Activated CD8-positive, alpha-beta T cell treated with anti-CD3 and anti-CD28 coated beads for 36 hours (primary cell): ENCODE measurements around the gene DRAXIN. TPM values are rescaled to one million over a fixed set of nuclear protein-coding genes. Genes with fewer than 3 reads are reported as not detected.
A peak's percentile ranks its signal among the peaks of the same experiment; 100 is the strongest.

Experiments
- ATAC-seq: fragments of 200-7000 bp; cut with Tn5 transposase; one replicate; pipeline ENCODE4 v1.10.0; 2021; ENCODE audit warnings: mild to moderate bottlenecking, moderate library complexity
- CTCF ChIA-PET: fragments of 350-600 bp; sonication (Branson Sonifier 250); formaldehyde crosslinking; loops from one replicate; lab custom pipeline; 2021; ENCODE audit warnings: antibody characterized with exemption; lab: Charles Lee
- POLR2A ChIA-PET: fragments of 350-600 bp; sonication (Branson Sonifier 250); formaldehyde crosslinking; loops from one replicate; lab custom pipeline; 2021; ENCODE audit warnings: antibody characterized with exemption; lab: Charles Lee
- DNase-seq: peaks from one replicate; pipeline ENCODE4 v3.0.0-alpha.2; 2020
- H3K27ac Mint-ChIP-seq: one replicate; pipeline ENCODE4 v1.8.0; 2021; ENCODE audit warnings: mild to moderate bottlenecking, mixed read lengths
- H3K27me3 Mint-ChIP-seq: one replicate; pipeline ENCODE4 v1.8.0; 2021; ENCODE audit warnings: mixed read lengths
- H3K36me3 Mint-ChIP-seq: one replicate; pipeline ENCODE4 v1.8.0; 2021; ENCODE audit warnings: low read depth, mixed read lengths
- H3K4me1 Mint-ChIP-seq: one replicate; pipeline ENCODE4 v1.8.0; 2021; ENCODE audit warnings: low read depth, mixed read lengths
- H3K4me3 Mint-ChIP-seq: one replicate; pipeline ENCODE4 v1.8.0; 2021; ENCODE audit warnings: mild to moderate bottlenecking, moderate library complexity, mixed read lengths
- H3K9me3 Mint-ChIP-seq: one replicate; pipeline ENCODE4 v1.8.0; 2021; ENCODE audit warnings: mixed read lengths
- CTCF ChIP-seq: fragments of 200-600 bp; IDR thresholded peaks from one replicate; pipeline ENCODE4 v1.8.0; 2022; ENCODE audit warnings: antibody characterized with exemption, mild to moderate bottlenecking
- intact Hi-C: fragments of 100-400 bp; cut with micrococcal nuclease; formaldehyde crosslinking; loops from one replicate; pipeline ENCODE4 v1.10.0; 2022
- total RNA-seq, 2 experiments: library from RNA; stranded (reverse); gene quantifications; one replicate each; pipeline ENCODE4 v1.2.3, GENCODE V29; 2021

DRAXIN gene
- total RNA-seq, 2 experiments from 2014 or later: 0.18 to 0.20 TPM

GRCh38 chr1:11680270-11681070, 11.0 kb upstream of the DRAXIN start:
- H3K9me3 Mint-ChIP-seq: no peaks in the 10 kb centered on the region
- DNase-seq: no peak

GRCh38 chr1:11681071-11681771, 10.3 kb upstream of the DRAXIN start, which contains the start of gene MAD2L2:
TSS of gene MAD2L2 (minus strand) at chr1:11681148. CDS start at chr1:11680601, 547 bp downstream.
- peaks cover 4% of the 10 kb centered on the region for H3K27me3 Mint-ChIP-seq
- ChIA-PET POLR2A (interaction anchor here (0.7 to 2.9 kb wide), 9 partner anchors 9 to 227 kb away, joined by 3 to 21 read pairs (median 4); partner anchors contain the start of gene DRAXIN), CTCF (interaction anchor here (1.5 to 3.5 kb wide), 7 partner anchors 12 to 39 kb away, joined by 5 to 28 read pairs (median 6); partner anchors contain the start of genes FBXO2, FBXO44 and FBXO6)
- ATAC-seq (peak; percentile 88), DNase-seq (peak; percentile 95)
- H3K36me3 Mint-ChIP-seq: peaks cover 4% of the 10 kb centered on the region
- H3K9me3 Mint-ChIP-seq: no peaks in the 10 kb centered on the region
- H3K27ac Mint-ChIP-seq: peak within 1 kb of the TSS; percentile 92
- H3K4me3 Mint-ChIP-seq: peak within 1 kb of the TSS; percentile 84
- peaks cover 13% of the 10 kb centered on the region for H3K4me1 Mint-ChIP-seq
- no peak for TF ChIP-seq CTCF
- intact Hi-C loops: no loop called here

More at GRCh38 chr1:11680270-11681070, 11.0 kb upstream of the DRAXIN start:
- Mint-ChIP-seq H3K36me3 (peaks cover 8% of the 10 kb centered on the region), H3K4me3 (peak overlapping the region; percentile 84), H3K27ac (peak overlapping the region; percentile 66), H3K27me3 (peaks cover 4% of the 10 kb centered on the region), H3K4me1 (peaks cover 13% of the 10 kb centered on the region)
- ATAC-seq: peak; percentile 3
- ChIA-PET CTCF (interaction anchor here (1.5 to 3.5 kb wide), 3 partner anchors 16 to 39 kb away, joined by 5 to 28 read pairs (median 8); partner anchors contain the start of gene FBXO6), POLR2A (interaction anchor here (0.6 to 2.9 kb wide), 5 partner anchors 10 to 228 kb away, joined by 3 to 21 read pairs (median 3); no protein-coding TSS in a partner anchor)
- no peak for TF ChIP-seq CTCF
- intact Hi-C loops: no loop called here

- TF ChIP-seq CTCF: no peak
- no peaks in the 10 kb centered on the region for H3K9me3 Mint-ChIP-seq
- H3K4me3 Mint-ChIP-seq: peak overlapping the region; percentile 84
- peaks cover 4% of the 10 kb centered on the region for H3K36me3 Mint-ChIP-seq
- H3K27ac Mint-ChIP-seq: no peak overlapping the region
- intact Hi-C loops: no loop called here
- no peak for DNase-seq
- no peak for ATAC-seq
- ChIA-PET CTCF (interaction anchor here (1.2 to 3.5 kb wide), 8 partner anchors 10 to 40 kb away, joined by 5 to 28 read pairs (median 6); partner anchors contain the start of genes FBXO2, FBXO44 and FBXO6), POLR2A (interaction anchor here (0.7 to 2.9 kb wide), 8 partner anchors 9 to 228 kb away, joined by 3 to 21 read pairs (median 4); partner anchors contain the start of gene DRAXIN)
- peaks cover 13% of the 10 kb centered on the region for H3K4me1 Mint-ChIP-seq
- peaks cover 4% of the 10 kb centered on the region for H3K27me3 Mint-ChIP-seq
These were observed 9.2 kb upstream of the DRAXIN start for GRCh38 chr1:11682287-11682771.

- intact Hi-C loops: no loop called here
- Mint-ChIP-seq H3K36me3 (peaks cover 4% of the 10 kb centered on the region), H3K27me3 (peaks cover 6% of the 10 kb centered on the region), H3K27ac (no peak overlapping the region), H3K4me1 (peaks cover 13% of the 10 kb centered on the region), H3K4me3 (no peak overlapping the region), H3K9me3 (no peaks in the 10 kb centered on the region)
- CTCF ChIA-PET: interaction anchor here (1.2 to 3.5 kb wide), 7 partner anchors 10 to 41 kb away, joined by 5 to 28 read pairs (median 6); partner anchors contain the start of genes FBXO2, FBXO44 and FBXO6
- POLR2A ChIA-PET: interaction anchor here (1.3 to 2.9 kb wide), 4 partner anchors 10 to 227 kb away, joined by 4 to 21 read pairs (median 5); no protein-coding TSS in a partner anchor
- no peak for TF ChIP-seq CTCF
- ATAC-seq (no peak), DNase-seq (no peak)
These were observed 8.7 kb upstream of the DRAXIN start for GRCh38 chr1:11682799-11683198.
